ENCODE results near the gene AOPEP.

The AOPEP gene

DNA sequence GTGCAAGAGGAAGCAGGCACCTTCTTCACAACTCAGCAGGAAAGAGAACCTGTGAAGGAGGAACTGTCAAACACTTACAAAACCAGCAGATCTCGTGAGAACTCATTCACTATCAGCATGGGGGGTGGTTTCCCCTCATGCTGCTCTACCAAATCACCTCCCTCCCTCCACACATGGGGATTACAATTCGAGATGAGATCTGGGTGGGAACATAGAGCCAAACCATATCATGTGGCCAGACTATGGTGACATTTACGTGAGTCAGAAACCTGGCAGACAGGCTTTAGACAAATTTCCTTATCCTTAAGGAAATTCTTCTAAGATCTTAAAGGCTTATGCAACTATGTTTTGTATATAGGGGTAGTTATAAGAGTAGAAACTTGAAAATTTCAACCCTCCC lies 8.7 kb upstream of the AOPEP start:
- DNase-seq (ENCODE audit: low read depth in 2 of 3, low spot score in 2 of 3) = no peak

DNA sequence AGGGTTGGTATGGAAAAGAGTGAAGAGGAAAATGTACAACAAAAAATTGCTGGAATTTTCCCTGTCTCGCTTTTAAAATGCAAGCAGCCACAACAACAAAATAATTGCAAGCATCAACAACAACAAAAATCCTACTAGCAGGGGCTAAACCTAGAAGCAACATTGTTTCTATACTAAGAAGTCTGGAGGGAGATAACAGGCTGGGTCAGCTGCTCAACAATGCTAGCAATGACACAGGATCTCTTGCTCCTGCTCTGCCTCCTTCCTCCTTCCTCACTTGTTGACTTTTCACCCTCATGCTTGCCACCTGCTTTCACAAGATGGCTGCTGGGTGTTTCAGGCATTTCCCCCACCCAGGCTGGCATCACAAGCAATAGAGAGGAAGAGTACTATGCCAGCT lies 7.6 kb upstream of the AOPEP start:
- no peak for DNase-seq (ENCODE audit: low read depth in 2 of 3, low spot score in 2 of 3)

DNA sequence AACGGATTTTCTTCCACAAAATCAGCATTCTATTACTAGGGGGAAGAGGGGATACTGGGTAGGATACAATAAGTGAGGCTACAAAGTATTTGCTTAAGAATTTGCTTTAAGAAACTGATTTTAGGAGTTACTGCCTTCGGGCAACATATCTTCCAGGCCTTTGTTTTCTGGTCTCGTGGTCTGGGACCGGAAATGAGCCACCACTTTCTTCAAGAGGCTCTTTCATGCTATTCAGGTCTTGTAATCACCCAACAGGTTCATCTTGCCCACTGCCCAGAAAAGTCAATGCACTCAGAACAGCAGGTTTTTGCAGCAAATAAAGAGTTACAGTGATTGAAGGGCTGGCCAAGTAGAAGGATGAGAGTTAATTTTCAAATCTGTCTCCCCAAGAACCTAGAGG lies 6.6 kb upstream of the AOPEP start:
- DNase-seq (ENCODE audit: low read depth in 2 of 3, low spot score in 2 of 3) = no peak

- DNase-seq (ENCODE audit: low read depth in 2 of 3, low spot score in 2 of 3) = no peak
Observed at GRCh38 chr9:94720846-94721549, 5.5 kb upstream of the AOPEP start.

GRCh38 chr9:94721754-94722153 lies 4.7 kb upstream of the AOPEP start:
- no peak for DNase-seq (ENCODE audit: low read depth in 2 of 3, low spot score in 2 of 3)

DNA sequence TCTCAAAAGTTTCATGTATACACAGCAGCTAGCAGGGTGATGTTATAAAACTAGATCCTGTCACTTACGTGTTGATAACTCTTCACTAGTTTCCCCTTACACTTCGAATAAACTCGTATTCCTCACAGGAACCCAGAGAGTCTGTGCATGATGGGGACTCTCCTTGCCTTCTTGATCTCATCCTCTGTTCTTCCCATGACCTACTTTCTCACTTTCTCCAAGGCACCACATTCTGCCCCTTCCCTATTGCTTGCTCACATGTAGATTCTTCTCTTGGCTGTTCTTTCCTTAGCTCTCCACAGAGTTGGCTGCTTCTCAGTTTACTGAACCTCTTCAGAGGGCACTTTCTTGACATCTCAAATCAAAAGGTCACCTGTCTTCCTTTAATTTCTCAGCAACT lies 1.2 kb upstream of the AOPEP start:
- DNase-seq (ENCODE audit: low read depth in 2 of 3, low spot score in 2 of 3) = no peak

DNA sequence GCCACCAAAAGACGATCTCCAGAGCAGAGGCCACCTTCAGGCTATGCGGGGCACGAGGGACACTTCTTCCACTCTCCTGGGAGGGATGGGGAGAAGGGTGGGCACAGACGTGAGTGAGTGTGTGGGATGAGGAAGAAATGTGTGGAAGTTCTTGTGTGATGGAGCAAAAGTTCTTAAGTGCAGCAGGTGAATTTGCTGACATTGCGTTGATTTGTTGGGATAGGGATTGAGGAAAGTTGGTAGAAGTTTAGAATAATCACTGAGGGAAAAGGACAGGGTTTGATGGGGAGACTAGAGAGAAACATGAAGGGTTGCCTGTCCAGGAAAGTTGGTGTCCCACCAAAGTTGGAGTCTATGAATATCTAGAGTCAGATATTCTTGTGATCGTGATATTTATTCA lies 2.2 kb downstream of the AOPEP start:
- DNase-seq (ENCODE audit: low read depth in 2 of 3, low spot score in 2 of 3) = no peak

DNA sequence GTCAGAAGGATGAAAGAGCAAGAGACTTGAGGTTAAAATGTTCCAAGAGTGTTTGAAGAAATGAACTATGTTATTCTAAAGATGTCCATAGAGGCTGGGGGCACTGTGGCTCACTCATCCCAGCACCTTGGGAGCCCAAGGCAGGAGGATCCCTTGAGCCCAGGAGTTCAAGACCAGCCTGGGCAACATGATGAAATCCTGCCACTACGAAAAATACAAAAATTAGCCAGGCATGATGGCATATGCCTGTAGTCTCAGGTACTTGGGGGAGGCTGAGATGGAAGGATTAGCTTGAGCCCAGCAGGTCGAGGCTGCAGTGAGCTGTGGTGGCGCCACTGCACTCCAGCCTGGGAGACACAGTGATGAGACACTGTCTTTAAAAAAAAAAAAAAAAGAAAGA lies 2.7 kb downstream of the AOPEP start:
- no peak for DNase-seq (ENCODE audit: low read depth in 2 of 3, low spot score in 2 of 3)

DNA sequence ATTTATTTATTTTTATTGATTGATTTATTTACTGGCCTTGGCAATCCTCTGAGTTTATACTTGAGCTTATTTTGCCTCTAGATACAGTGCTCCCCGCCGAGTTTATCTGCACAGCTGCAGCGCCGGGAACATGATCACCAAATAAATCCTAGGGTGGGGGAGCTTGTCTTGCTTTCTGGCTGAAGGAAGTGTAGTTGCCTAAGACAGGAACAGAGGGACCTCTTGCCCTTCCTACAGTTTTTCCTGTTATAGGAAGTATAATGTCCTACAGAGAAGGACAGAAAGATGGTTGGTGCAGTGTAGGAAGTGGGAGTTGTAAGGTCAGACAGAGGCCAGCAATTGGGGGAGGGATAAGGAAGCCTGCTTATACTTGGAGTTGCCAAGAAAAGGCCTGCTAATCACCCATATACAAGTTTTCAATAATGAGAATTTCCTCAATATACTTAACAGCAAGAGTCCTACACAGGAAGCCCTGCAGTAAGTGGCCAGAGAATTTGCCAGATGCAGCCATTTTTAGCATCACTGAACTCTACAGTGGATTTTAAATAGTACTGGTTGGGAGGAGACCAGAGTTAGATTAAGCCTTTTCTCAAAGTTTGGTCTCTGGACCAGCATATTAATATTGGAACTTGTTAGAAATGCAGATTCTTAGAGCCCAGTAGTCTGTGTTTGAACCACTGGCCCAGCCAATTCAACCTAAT lies 7.7 kb downstream of the AOPEP start:
- DNase-seq (ENCODE audit: low read depth in 2 of 3, low spot score in 2 of 3) = no peak

DNA sequence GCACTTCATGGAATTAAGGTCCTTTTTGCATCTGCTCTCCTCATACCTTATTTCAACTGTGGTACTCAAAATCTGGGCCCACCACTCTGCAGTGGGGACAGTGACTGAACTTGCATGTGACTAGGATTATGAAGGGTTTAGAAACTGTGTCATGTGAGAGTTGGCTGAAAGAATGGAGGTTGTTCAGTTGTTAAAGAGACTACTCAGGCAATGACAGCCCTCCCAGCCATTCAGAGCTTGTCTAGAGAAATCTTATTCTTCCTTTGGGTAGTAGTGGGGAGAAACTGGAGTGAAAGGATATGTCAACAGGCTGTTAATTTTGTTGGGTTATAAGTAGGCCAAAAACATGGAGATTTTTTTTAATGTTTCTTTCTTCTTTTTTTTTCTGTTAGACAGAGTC lies 10.3 kb downstream of the AOPEP start:
- no peak for DNase-seq (ENCODE audit: low read depth in 2 of 3, low spot score in 2 of 3)

DNA sequence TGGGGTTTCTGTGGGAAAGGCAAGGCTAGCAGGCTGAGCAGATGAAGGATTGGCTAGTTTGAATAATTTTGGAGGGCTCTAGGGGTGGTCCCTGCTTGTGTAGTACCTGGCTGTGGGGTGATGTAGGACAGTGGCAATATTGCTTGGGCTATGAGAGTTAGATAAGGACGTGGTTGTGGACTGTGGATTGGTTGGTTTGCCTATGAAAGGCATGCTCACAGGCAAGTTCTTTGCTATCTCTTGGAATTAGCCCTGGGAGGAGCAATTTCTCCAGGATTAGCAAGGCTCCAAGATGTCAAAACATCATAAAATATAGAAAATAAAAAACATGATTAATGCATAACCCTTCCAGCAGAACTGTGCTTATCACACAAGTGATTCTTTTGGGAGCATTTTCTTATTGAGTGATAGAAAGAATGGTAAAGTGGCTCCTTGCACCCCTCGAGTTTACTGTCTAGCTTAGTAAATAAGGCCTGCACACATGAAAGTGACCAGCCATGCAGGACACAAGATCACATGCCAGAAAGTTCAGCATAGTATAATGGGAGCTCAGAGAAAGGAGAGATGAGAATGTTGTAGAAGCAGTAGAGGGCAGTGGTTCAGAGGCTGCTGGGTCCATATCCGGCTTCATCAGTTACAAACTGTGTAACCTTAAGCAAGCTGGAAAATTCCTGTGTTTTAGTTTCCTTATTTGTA lies 13.8 kb downstream of the AOPEP start:
- DNase-seq (ENCODE audit: low read depth in 2 of 3, low spot score in 2 of 3) = no peak

- DNase-seq (ENCODE audit: low read depth in 2 of 3, low spot score in 2 of 3) = no peak
Observed at GRCh38 chr9:94741866-94742265, 15.4 kb downstream of the AOPEP start.

GRCh38 chr9:94743035-94743954 lies 16.8 kb downstream of the AOPEP start:
- DNase-seq (ENCODE audit: low read depth in 2 of 3, low spot score in 2 of 3) = no peak

GRCh38 chr9:94745806-94746540 lies 19.5 kb downstream of the AOPEP start:
- DNase-seq (ENCODE audit: low read depth in 2 of 3, low spot score in 2 of 3) = no peak

DNA sequence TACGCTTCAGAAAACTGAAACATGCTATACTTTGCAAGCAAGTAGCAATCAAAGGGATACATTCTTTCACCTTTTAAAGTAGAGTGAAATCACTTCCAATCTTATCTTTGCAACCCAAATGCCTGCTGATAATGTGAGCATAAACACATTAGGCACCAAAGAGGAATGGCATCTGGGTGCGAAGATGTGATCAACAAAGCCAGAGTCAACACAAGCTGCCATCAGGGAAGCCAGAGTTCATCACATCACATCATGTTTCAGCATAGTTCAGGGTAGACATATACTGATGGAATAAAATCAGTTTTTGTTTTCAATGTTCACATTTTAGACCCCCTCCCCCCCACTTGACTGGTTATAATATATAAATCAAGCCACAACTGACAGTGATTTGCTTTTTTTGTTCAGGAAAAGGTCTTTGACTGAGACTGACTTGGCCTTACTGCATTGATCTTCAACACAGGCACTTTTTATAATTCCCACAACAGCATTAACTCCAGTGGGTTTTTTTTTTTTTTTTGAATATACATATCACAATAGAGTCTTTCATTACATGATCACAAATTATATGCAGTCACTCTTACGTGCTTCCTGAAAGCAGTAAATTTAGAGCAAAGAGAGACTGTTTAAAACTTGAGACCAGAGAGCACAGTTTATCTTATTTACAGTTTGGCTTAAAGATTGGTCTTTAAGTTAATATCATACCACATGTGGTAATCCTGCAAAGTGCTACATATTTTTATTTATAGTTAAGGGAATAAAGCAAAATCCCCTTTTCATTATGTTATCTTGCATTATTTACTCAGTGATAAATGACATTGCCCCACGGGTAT lies 20.3 kb downstream of the AOPEP start:
- DNase-seq (ENCODE audit: low read depth in 2 of 3, low spot score in 2 of 3) = no peak

- DNase-seq (ENCODE audit: low read depth in 2 of 3, low spot score in 2 of 3) = no peak
Observed at GRCh38 chr9:94754976-94755475, 28.5 kb downstream of the AOPEP start.

GRCh38 chr9:94757158-94757557 lies 30.7 kb downstream of the AOPEP start:
- no peak for DNase-seq (ENCODE audit: low read depth in 2 of 3, low spot score in 2 of 3)

GRCh38 chr9:94758031-94758430 lies 31.5 kb downstream of the AOPEP start:
- DNase-seq (ENCODE audit: low read depth in 2 of 3, low spot score in 2 of 3) = no peak

DNA sequence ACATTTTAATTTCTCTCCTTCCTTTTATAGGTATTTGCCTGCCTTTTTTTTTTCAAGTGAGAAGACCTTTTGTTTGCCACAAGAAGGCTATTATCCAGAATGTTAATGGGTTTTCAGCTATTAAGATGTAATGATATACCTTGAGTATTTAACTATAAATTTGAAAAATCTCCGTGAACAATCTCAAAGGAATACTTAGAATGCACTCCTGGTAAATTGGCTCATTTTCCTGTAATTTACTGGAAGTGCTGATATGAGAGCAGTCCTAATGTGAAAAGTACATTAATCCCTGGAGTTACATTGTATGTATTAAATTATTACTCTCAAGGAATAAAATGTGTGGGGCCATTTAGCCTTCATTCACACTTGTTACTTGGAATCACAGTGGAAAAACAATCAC lies 32.4 kb downstream of the AOPEP start:
- DNase-seq (ENCODE audit: low read depth in 2 of 3, low spot score in 2 of 3) = no peak

DNA sequence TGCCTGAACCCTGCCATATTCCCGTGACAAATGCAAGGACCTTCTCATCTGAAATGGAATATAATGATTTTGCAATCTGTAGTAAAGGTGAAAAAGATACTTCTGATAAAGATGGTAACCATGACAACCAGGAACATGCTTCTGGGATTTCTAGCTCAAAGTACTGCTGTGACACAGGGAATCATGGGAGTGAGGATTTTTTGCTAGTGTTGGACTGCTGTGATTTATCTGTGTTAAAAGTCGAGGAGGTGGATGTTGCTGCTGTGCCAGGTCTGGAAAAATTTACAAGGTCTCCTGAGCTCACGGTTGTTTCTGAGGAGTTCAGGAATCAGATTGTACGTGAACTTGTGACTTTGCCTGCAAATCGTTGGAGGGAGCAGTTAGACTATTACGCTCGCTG lies 33.5 kb downstream of the AOPEP start:
- no peak for DNase-seq (ENCODE audit: low read depth in 2 of 3, low spot score in 2 of 3)
